GM19455 (cell line): ENCODE results near the gene EPN1.

ENCODE experiments used
- ATAC-seq: cut with Tn5 transposase; IDR thresholded peaks from one replicate; pipeline ENCODE4 v1.9.1; 2021; ENCODE audit not compliant: unreplicated experiment

The EPN1 gene

GRCh38 chr19:55691561-55692481 is 16.8 kb downstream of the EPN1 start:
- ATAC-seq: no peak

GRCh38 chr19:55692681-55693081 is 17.7 kb downstream of the EPN1 start:
- no peak for ATAC-seq

- no peak for ATAC-seq
Measured at GRCh38 chr19:55693336-55693974, 18.4 kb downstream of the EPN1 start.

- no peak for ATAC-seq
Measured at GRCh38 chr19:55694241-55694655, 19.2 kb downstream of the EPN1 start.

- ATAC-seq: no peak
Measured at GRCh38 chr19:55694656-55695491, 19.8 kb downstream of the EPN1 start.

- ATAC-seq: no peak
Measured at GRCh38 chr19:55695511-55696290, 20.7 kb downstream of the EPN1 start.

GRCh38 chr19:55696301-55697068 is 21.5 kb downstream of the EPN1 start:
- ATAC-seq: no peak

- no peak for ATAC-seq
Measured at GRCh38 chr19:55697069-55697440, 22.0 kb downstream of the EPN1 start.

GRCh38 chr19:55697698-55698097 is 22.7 kb downstream of the EPN1 start:
- no peak for ATAC-seq

- ATAC-seq: no peak
Measured at GRCh38 chr19:55698256-55698655, 23.2 kb downstream of the EPN1 start.

- no peak for ATAC-seq
Measured at GRCh38 chr19:55699221-55699620, 24.2 kb downstream of the EPN1 start.

GRCh38 chr19:55700813-55701212 is 25.8 kb downstream of the EPN1 start:
- no peak for ATAC-seq

- no peak for ATAC-seq
Measured at GRCh38 chr19:55702131-55702627, 27.2 kb downstream of the EPN1 start.

GRCh38 chr19:55703790-55704215 is 28.8 kb downstream of the EPN1 start:
- ATAC-seq: no peak

- no peak for ATAC-seq
Measured at GRCh38 chr19:55704494-55705245, 29.6 kb downstream of the EPN1 start.

GRCh38 chr19:55705972-55706371 is 30.9 kb downstream of the EPN1 start:
- ATAC-seq: no peak

- no peak for ATAC-seq
Measured at GRCh38 chr19:55711719-55712118, 36.7 kb downstream of the EPN1 start.

GRCh38 chr19:55712804-55713631 is 38.0 kb downstream of the EPN1 start:
- ATAC-seq: no peak
